Measurements from ENCODE around the gene IQSEC1.

The IQSEC1 gene

GRCh38 chr3:13054341-13055285, 18.6 kb downstream of the IQSEC1 start:
- H3K4me3 ChIP-seq (ENCODE audit: low read depth, low read length): no peak overlapping the region
- TF ChIP-seq, protein P1, sequence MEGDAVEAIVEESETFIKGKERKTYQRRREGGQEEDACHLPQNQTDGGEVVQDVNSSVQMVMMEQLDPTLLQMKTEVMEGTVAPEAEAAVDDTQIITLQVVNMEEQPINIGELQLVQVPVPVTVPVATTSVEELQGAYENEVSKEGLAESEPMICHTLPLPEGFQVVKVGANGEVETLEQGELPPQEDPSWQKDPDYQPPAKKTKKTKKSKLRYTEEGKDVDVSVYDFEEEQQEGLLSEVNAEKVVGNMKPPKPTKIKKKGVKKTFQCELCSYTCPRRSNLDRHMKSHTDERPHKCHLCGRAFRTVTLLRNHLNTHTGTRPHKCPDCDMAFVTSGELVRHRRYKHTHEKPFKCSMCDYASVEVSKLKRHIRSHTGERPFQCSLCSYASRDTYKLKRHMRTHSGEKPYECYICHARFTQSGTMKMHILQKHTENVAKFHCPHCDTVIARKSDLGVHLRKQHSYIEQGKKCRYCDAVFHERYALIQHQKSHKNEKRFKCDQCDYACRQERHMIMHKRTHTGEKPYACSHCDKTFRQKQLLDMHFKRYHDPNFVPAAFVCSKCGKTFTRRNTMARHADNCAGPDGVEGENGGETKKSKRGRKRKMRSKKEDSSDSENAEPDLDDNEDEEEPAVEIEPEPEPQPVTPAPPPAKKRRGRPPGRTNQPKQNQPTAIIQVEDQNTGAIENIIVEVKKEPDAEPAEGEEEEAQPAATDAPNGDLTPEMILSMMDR (conservative IDR thresholded peaks at IDR 0.05; ENCODE audit: low read depth, low read length): no peak
- no peak for DNase-seq (ENCODE audit: low read depth)

DNA sequence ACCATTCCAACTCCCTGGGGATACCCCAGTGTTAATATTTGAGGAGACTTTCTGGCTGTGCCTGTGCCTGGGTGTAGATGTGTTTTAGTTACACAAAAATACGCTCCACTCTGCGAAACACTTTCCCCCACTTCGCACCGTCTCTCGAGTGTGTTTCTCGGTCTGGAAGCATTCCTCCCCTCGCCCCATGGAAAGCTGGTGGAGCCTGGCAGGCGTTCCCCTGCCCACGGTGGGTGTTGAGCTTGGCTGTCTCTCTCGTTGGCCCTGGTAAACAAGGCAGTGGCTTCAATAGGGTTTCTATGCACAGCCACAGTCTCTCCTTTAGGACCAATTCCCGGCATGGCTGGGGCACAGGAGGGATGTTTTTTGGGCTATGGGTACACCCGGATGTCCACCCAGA, 19.3 kb downstream of the IQSEC1 start:
- TF ChIP-seq, protein P1 (conservative IDR thresholded peaks at IDR 0.05; ENCODE audit: low read depth, low read length): no peak
- H3K4me3 ChIP-seq (ENCODE audit: low read depth, low read length): no peak overlapping the region
- DNase-seq (ENCODE audit: low read depth): no peak

- TF ChIP-seq, protein P1 (conservative IDR thresholded peaks at IDR 0.05; ENCODE audit: low read depth, low read length): no peak
- H3K4me3 ChIP-seq (ENCODE audit: low read depth, low read length): no peak overlapping the region
- no peak for DNase-seq (ENCODE audit: low read depth)
Measured at GRCh38 chr3:13053420-13053819, 19.8 kb downstream of the IQSEC1 start.

DNA sequence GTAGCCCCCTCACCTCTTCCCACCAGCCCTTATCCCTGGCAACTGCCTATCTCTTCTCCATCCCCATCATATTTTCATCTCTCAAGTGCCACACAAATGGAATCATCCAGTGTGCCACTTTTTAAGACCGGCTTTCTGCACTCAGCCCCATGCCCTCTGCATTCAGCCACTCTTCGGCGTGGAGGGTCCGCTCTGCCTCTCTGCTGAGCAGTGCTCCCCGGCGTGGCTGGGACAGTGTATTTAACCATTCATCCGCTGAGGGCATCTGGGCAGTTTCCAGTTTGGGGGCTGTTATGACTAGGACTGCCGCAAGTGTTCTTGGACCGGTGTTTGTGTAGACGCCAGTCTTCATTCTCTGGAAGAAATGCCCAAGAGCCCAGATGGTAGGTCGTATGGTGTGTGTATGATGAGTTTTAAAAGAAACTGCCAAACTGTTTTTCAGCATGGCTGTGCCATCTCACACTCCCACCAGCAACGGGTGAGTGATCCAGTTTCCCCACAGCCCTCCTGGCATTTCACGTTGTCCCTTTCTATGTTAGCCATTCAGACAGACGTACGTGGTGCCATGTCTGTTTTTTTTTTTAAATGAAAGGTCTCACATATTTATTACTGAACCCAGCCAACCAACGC, 20.9 kb downstream of the IQSEC1 start:
- TF ChIP-seq, protein P1 (conservative IDR thresholded peaks at IDR 0.05; ENCODE audit: low read depth, low read length): no peak
- no peak overlapping the region for H3K4me3 ChIP-seq (ENCODE audit: low read depth, low read length)
- DNase-seq (ENCODE audit: low read depth): no peak

DNA sequence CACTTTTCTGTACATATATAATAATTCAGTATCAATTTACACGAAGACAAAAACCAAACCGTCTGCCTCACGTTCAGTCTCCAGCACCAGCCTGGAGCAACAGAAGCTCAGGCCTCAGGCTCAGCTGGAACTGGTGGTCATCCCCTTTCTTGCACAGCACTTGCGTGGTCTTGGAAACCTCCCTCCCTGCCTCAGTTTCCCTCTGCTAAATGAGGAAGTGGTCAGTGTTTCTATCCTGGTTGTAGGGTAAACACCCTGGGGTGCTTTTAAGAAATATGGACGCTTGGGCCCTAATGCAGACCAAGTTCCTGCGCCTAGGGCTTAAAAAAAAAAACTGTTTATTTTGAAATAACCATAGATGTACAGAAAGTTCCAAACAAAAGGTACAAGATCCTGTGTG, 21.6 kb downstream of the IQSEC1 start:
- DNase-seq (ENCODE audit: low read depth): no peak
- no peak overlapping the region for H3K4me3 ChIP-seq (ENCODE audit: low read depth, low read length)
- TF ChIP-seq, protein P1 (conservative IDR thresholded peaks at IDR 0.05; ENCODE audit: low read depth, low read length): no peak

DNA sequence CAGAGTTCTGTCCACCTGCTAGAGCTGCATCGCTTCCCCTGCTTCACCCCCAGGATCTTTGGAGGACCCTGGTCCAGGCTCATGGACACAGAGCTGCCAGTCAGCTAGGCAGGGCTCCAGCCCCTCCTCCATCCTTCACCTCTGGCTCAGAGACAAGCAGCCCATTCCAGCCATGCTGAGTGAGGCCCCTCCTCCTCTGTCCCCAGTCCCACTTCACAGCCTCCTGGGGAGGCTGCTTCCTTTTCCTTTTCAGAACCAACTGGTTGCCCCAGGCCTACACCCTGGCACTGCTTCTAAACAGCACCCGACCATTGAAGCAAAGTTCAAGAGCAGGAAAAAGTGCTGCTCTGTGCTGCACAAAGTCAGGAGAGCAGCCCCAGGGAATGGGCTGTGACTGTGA, 22.2 kb downstream of the IQSEC1 start:
- TF ChIP-seq, protein P1 (conservative IDR thresholded peaks at IDR 0.05; ENCODE audit: low read depth, low read length): no peak
- no peak overlapping the region for H3K4me3 ChIP-seq (ENCODE audit: low read depth, low read length)
- no peak for DNase-seq (ENCODE audit: low read depth)
